HCT116 (cell line): ENCODE results near the gene TEX261. TPM values are rescaled to one million over a fixed set of nuclear protein-coding genes. Genes with fewer than 3 reads are reported as not detected.

Experiments
- ATAC-seq: fragments of 200-7000 bp; cut with Tn5 transposase; 2 replicates; pipeline ENCODE4 v1.9.1; 2020; ENCODE audit warnings: mild to moderate bottlenecking, moderate library complexity
- BruUV-seq: library from RNA; stranded (reverse); fragments of 400-500 nt; replicated peaks from 2 replicates; lab custom pipeline; 2021; lab: Mats Ljungman, UMichigan
- CTCF ChIA-PET: fragments of 300-600 bp; sonication (Branson Sonifier 250); formaldehyde crosslinking; loops from one replicate; lab custom pipeline; 2021; ENCODE audit warnings: antibody characterized with exemption; lab: Charles Lee
- POLR2A ChIA-PET: fragments of 300-600, 350-600 bp; sonication (Branson Sonifier 250); formaldehyde crosslinking; loops from one replicate; lab custom pipeline; 2021; ENCODE audit warnings: antibody characterized with exemption; lab: Charles Lee
- RAD21 ChIA-PET, 2 experiments: fragments of 300-600 bp; sonication (Branson Sonifier 250); formaldehyde crosslinking; loops; one replicate each; lab custom pipeline; 2023; ENCODE audit warnings: low total read pairs in 2 of 2; ENCODE audit not compliant: uncharacterized antibody in 2 of 2, unreplicated experiment in 2 of 2, low non-redundant PET in 1 of 2; lab: Charles Lee
- DNase-seq: peaks from one replicate; pipeline ENCODE4 v3.0.0-alpha.2; 2010; ENCODE audit warnings: low read depth, low spot score
- H2AFZ ChIP-seq: fragments of 200-600 bp; shearing (Covaris generic), sonication (generic); 2 replicates; pipeline ENCODE4 v1.6.1; 2017; ENCODE audit warnings: low read depth, mixed run types, mixed read lengths, antibody characterized with exemption, low read length; ENCODE audit not compliant: poor library complexity, severe bottlenecking
- H3K27ac ChIP-seq: 2 replicates; pipeline ENCODE4 v1.5.1; 2012; ENCODE audit warnings: low read depth, low read length
- H3K27me3 ChIP-seq: fragments of 200-600 bp; sonication (generic); 2 replicates; pipeline ENCODE4 v1.6.1; 2016; ENCODE audit warnings: mixed run types, low read length, mixed read lengths; ENCODE audit not compliant: insufficient read depth
- H3K36me3 ChIP-seq, 2 experiments: fragments of 200-500 bp in 1 of 2; fragments of 200-600 bp in 1 of 2; sonication (Bioruptor generic) in 1 of 2; sonication (generic) in 1 of 2; 2 replicates each; pipeline versions ENCODE4 v1.5.1 to v1.6.1; 2014 to 2016; ENCODE audit warnings: low read length in 2 of 2, inconsistent platforms in 1 of 2, mixed read lengths in 1 of 2, mixed run types in 1 of 2; ENCODE audit not compliant: insufficient read depth in 2 of 2, control insufficient read depth in 1 of 2
- H3K4me1 ChIP-seq, 2 experiments: fragments of 200-600 bp in 1 of 2; sonication (generic) in 1 of 2; 2 replicates each; pipeline versions ENCODE4 v1.5.1 to v1.6.1; 2012 to 2017; ENCODE audit warnings: low read length in 2 of 2, inconsistent platforms in 1 of 2, mild to moderate bottlenecking in 1 of 2, mixed read lengths in 1 of 2, mixed run types in 1 of 2, moderate library complexity in 1 of 2; ENCODE audit not compliant: insufficient read depth in 2 of 2, control insufficient read depth in 1 of 2
- H3K4me2 ChIP-seq: fragments of 200-600 bp; sonication (generic); 2 replicates; pipeline ENCODE4 v1.6.1; 2017; ENCODE audit warnings: mixed run types, low read length, mixed read lengths
- H3K4me3 ChIP-seq, 2 experiments: fragments of 200-600 bp in 1 of 2; sonication (generic) in 1 of 2; replicated peaks in 1 of 2; 2 replicates each; pipeline ENCODE4 v1.5.1; 2011 to 2016; ENCODE audit warnings: low read length in 2 of 2, control low read depth in 1 of 2, low read depth in 1 of 2, mild to moderate bottlenecking in 1 of 2, mixed read lengths in 1 of 2, mixed run types in 1 of 2
- H3K79me2 ChIP-seq: fragments of 200-600 bp; sonication (generic); 2 replicates; pipeline ENCODE4 v1.6.1; 2017; ENCODE audit warnings: mild to moderate bottlenecking, mixed run types, low read length, moderate library complexity, mixed read lengths; ENCODE audit not compliant: insufficient read depth
- H3K9ac ChIP-seq: fragments of 200-600 bp; sonication (generic); 2 replicates; pipeline ENCODE4 v1.6.1; 2016; ENCODE audit warnings: low read length, mixed read lengths
- H3K9me2 ChIP-seq: fragments of 200-600 bp; sonication (generic), shearing (Covaris generic); 2 replicates; pipeline ENCODE4 v1.6.1; 2017; ENCODE audit warnings: mixed run types, mild to moderate bottlenecking, moderate library complexity; ENCODE audit not compliant: insufficient read depth
- H3K9me3 ChIP-seq, 2 experiments: fragments of 200-500 bp in 1 of 2; fragments of 200-600 bp in 1 of 2; sonication (Bioruptor generic) in 1 of 2; sonication (generic) in 1 of 2; 2 replicates each; pipeline ENCODE4 v1.6.1; 2014 to 2017; ENCODE audit warnings: low read length in 2 of 2, mixed read lengths in 2 of 2, inconsistent platforms in 1 of 2, low read depth in 1 of 2, mild to moderate bottlenecking in 1 of 2, mixed run types in 1 of 2, moderate library complexity in 1 of 2; ENCODE audit not compliant: control insufficient read depth in 1 of 2, insufficient read depth in 1 of 2
- H4K20me1 ChIP-seq: fragments of 200-600 bp; sonication (generic), shearing (Covaris generic); 2 replicates; pipeline ENCODE4 v1.6.1; 2017; ENCODE audit warnings: mixed run types, mild to moderate bottlenecking, moderate library complexity; ENCODE audit not compliant: insufficient read depth
- CBX3 ChIP-seq: IDR thresholded peaks from 2 replicates; pipeline ENCODE4 v1.6.1; 2012; ENCODE audit warnings: low read depth
- CEBPB ChIP-seq: IDR thresholded peaks from 2 replicates; pipeline ENCODE4 v1.6.1; 2012; ENCODE audit warnings: low read depth
- EGR1 ChIP-seq: IDR thresholded peaks from 2 replicates; pipeline ENCODE4 v1.6.1; 2012; ENCODE audit warnings: low read depth
- ELF1 ChIP-seq: IDR thresholded peaks from 2 replicates; pipeline ENCODE4 v1.6.1; 2012; ENCODE audit warnings: low read depth, borderline replicate concordance
- EZH2 ChIP-seq: fragments of 200-600 bp; sonication (generic); IDR thresholded peaks from 2 replicates; pipeline ENCODE4 v1.6.1; 2017; ENCODE audit warnings: antibody characterized with exemption, mixed run types
- EZH2phosphoT487 ChIP-seq: fragments of 200-600 bp; IDR thresholded peaks from 2 replicates; pipeline ENCODE4 v1.6.1; 2018; ENCODE audit warnings: antibody characterized with exemption, borderline replicate concordance
- POLR2AphosphoS5 ChIP-seq: IDR thresholded peaks from 2 replicates; pipeline ENCODE4 v1.6.1; 2011; ENCODE audit warnings: mild to moderate bottlenecking, low read depth, low read length, moderate library complexity
- RAD21 ChIP-seq: IDR thresholded peaks from 2 replicates; pipeline ENCODE4 v1.6.1; 2012; ENCODE audit warnings: low read depth, mild to moderate bottlenecking
- SIN3A ChIP-seq: IDR thresholded peaks from 2 replicates; pipeline ENCODE4 v1.6.1; 2012; ENCODE audit warnings: low read depth
- SP1 ChIP-seq: IDR thresholded peaks from 2 replicates; pipeline ENCODE4 v1.6.1; 2012; ENCODE audit warnings: low read depth
- SRF ChIP-seq: IDR thresholded peaks from 2 replicates; pipeline ENCODE4 v1.6.1; 2012; ENCODE audit warnings: low read depth
- TCF7L2 ChIP-seq: IDR thresholded peaks from 2 replicates; pipeline ENCODE4 v1.7.0; 2011; ENCODE audit warnings: borderline replicate concordance, inconsistent platforms; ENCODE audit not compliant: insufficient read depth, insufficient read length; ENCODE audit errors: extremely low read depth
- YY1 ChIP-seq: IDR thresholded peaks from 2 replicates; pipeline ENCODE4 v1.6.1; 2011; ENCODE audit warnings: low read length, low read depth, moderate library complexity, mild to moderate bottlenecking; ENCODE audit not compliant: insufficient replicate concordance; ENCODE audit errors: extremely low read depth
- ZBTB33 ChIP-seq: IDR thresholded peaks from 2 replicates; pipeline ENCODE4 v1.6.1; 2011; ENCODE audit warnings: mild to moderate bottlenecking, low read length, moderate library complexity; ENCODE audit not compliant: insufficient replicate concordance; ENCODE audit errors: extremely low read depth
- ZFX ChIP-seq: fragments of 450-650 bp; IDR thresholded peaks from 2 replicates; pipeline ENCODE4 v1.6.1; 2017
- ZNF274 ChIP-seq: fragments of 200-500 bp; sonication (Bioruptor generic); IDR thresholded peaks from 2 replicates; pipeline ENCODE4 v1.6.1; 2014; ENCODE audit warnings: mild to moderate bottlenecking, low read depth, low read length, inconsistent platforms
- intact Hi-C: fragments of 100-400 bp; cut with micrococcal nuclease; formaldehyde crosslinking; loops from 2 replicates; pipeline ENCODE4 v1.10.0; 2022
- total RNA-seq: library from RNA; stranded (reverse); gene quantifications from one replicate; pipeline ENCODE4 v1.2.1, GENCODE V29; 2021; ENCODE audit not compliant: unreplicated experiment
- TF ChIP-seq, protein P1 (sequence below): IDR thresholded peaks from 2 replicates; pipeline ENCODE4 v1.6.1; 2012
- TF ChIP-seq, protein P2 (sequence below): IDR thresholded peaks from 2 replicates; pipeline ENCODE4 v1.6.1; 2012
- TF ChIP-seq, protein P3 (sequence below): IDR thresholded peaks from 2 replicates; pipeline ENCODE4 v1.6.1; 2012; ENCODE audit warnings: low read depth
- TF ChIP-seq, protein P4 (sequence below), 3 experiments: fragments of 200-600 bp in 1 of 3; sonication (generic) in 1 of 3; IDR thresholded peaks in 2 of 3; conservative IDR thresholded peaks in 1 of 3; 2 replicates each; pipeline ENCODE4 v1.5.1; 2012 to 2017; ENCODE audit warnings: low read depth in 2 of 3, low read length in 2 of 3, antibody characterized with exemption in 1 of 3, borderline replicate concordance in 1 of 3, control low read depth in 1 of 3, mild to moderate bottlenecking in 1 of 3, mixed read lengths in 1 of 3, mixed run types in 1 of 3, moderate library complexity in 1 of 3; ENCODE audit not compliant: insufficient read depth in 1 of 3

TEX261 gene
- total RNA-seq, 1 experiment from 2014 or later = 37.9 TPM

DNA sequence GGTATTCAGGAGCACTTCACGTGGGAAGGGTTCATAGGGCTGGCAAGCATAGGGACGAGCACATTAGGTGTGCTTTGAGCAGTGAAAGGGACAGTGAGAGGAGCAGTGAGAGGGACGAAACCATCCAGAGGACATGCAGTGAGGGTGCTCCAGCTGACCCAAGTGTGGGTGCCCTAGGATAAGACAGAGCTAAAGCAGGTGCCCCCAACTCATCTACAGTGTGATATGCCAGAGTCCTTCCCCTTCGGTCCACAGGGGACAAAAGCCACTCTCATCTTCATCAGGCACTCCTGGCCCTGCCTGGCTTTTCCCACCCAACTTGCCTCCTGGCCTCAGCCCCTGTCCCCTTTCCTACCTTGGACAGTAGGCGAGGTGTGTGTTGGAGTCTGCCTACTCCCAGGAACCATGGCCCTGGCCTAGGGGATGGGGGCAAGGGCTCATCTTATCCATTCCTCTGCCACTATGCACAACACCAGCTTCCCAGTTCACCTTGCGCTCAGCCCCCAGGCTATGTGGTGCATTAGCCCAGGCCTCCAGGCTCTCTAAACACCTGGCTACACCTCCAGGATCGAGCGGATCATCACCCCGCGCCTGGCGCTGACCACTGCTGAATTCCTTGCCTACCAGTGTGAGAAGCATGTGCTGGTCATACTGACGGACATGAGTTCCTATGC is 32.3 kb downstream of the TEX261 start:
- Histone ChIP-seq H3K79me2 (no peaks in the 10 kb centered on the region), H2AFZ (no peak overlapping the region), H3K4me2 (no peak overlapping the region), H3K27ac (no peak overlapping the region), H3K9ac (no peak overlapping the region), H4K20me1 (no peaks in the 10 kb centered on the region), H3K4me1 (peaks cover 4 to 12% of the 10 kb centered on the region in 2 experiments; a peak in 3 of 4 replicates), H3K4me3 (no peak overlapping the region), H3K9me3 (no peaks in the 10 kb centered on the region), H3K27me3 (no peaks in the 10 kb centered on the region), H3K36me3 (no peaks in the 10 kb centered on the region), H3K9me2 (no peaks in the 10 kb centered on the region)
- CTCF ChIA-PET = no interaction called here
- POLR2A ChIA-PET = no interaction called here
- ATAC-seq (no peak), DNase-seq (no peak)
- intact Hi-C loops = no loop called here
- RAD21 ChIA-PET = no interaction called here
- TF ChIP-seq, protein P1, sequence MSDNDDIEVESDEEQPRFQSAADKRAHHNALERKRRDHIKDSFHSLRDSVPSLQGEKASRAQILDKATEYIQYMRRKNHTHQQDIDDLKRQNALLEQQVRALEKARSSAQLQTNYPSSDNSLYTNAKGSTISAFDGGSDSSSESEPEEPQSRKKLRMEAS = no peak
- no peak for TF ChIP-seq POLR2AphosphoS5
- TF ChIP-seq SIN3A = no peak
- TF ChIP-seq, protein P2, sequence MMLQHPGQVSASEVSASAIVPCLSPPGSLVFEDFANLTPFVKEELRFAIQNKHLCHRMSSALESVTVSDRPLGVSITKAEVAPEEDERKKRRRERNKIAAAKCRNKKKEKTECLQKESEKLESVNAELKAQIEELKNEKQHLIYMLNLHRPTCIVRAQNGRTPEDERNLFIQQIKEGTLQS = no peak
- TF ChIP-seq SRF = no peak
- no peak for TF ChIP-seq TCF7L2
- TF ChIP-seq, protein P3, sequence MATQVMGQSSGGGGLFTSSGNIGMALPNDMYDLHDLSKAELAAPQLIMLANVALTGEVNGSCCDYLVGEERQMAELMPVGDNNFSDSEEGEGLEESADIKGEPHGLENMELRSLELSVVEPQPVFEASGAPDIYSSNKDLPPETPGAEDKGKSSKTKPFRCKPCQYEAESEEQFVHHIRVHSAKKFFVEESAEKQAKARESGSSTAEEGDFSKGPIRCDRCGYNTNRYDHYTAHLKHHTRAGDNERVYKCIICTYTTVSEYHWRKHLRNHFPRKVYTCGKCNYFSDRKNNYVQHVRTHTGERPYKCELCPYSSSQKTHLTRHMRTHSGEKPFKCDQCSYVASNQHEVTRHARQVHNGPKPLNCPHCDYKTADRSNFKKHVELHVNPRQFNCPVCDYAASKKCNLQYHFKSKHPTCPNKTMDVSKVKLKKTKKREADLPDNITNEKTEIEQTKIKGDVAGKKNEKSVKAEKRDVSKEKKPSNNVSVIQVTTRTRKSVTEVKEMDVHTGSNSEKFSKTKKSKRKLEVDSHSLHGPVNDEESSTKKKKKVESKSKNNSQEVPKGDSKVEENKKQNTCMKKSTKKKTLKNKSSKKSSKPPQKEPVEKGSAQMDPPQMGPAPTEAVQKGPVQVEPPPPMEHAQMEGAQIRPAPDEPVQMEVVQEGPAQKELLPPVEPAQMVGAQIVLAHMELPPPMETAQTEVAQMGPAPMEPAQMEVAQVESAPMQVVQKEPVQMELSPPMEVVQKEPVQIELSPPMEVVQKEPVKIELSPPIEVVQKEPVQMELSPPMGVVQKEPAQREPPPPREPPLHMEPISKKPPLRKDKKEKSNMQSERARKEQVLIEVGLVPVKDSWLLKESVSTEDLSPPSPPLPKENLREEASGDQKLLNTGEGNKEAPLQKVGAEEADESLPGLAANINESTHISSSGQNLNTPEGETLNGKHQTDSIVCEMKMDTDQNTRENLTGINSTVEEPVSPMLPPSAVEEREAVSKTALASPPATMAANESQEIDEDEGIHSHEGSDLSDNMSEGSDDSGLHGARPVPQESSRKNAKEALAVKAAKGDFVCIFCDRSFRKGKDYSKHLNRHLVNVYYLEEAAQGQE = no peak
- TF ChIP-seq RAD21 = no peak
- no peak for TF ChIP-seq ZFX
- TF ChIP-seq, protein P4, sequence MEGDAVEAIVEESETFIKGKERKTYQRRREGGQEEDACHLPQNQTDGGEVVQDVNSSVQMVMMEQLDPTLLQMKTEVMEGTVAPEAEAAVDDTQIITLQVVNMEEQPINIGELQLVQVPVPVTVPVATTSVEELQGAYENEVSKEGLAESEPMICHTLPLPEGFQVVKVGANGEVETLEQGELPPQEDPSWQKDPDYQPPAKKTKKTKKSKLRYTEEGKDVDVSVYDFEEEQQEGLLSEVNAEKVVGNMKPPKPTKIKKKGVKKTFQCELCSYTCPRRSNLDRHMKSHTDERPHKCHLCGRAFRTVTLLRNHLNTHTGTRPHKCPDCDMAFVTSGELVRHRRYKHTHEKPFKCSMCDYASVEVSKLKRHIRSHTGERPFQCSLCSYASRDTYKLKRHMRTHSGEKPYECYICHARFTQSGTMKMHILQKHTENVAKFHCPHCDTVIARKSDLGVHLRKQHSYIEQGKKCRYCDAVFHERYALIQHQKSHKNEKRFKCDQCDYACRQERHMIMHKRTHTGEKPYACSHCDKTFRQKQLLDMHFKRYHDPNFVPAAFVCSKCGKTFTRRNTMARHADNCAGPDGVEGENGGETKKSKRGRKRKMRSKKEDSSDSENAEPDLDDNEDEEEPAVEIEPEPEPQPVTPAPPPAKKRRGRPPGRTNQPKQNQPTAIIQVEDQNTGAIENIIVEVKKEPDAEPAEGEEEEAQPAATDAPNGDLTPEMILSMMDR (IDR thresholded peaks at IDR 0.05 in 2 of 3, conservative IDR thresholded peaks at IDR 0.05 in 1 of 3; ENCODE audit: borderline replicate concordance in 1 of 3, insufficient read depth in 1 of 3, low read depth in 2 of 3, low read length in 2 of 3) = no peak
- no peak for TF ChIP-seq YY1
- no peak for TF ChIP-seq EGR1
- no peak for TF ChIP-seq SP1
- no peak for TF ChIP-seq EZH2
- no peak for TF ChIP-seq CEBPB
- no peak for TF ChIP-seq EZH2phosphoT487
- no peak for TF ChIP-seq ZBTB33
- TF ChIP-seq CBX3 = no peak
- no peak for TF ChIP-seq ELF1
- TF ChIP-seq ZNF274 = no peak
- BruUV-seq = no TSS peak
